Fibroblast of lung (primary cell): ENCODE measurements around the gene FHL5.
"Not testable (repeated sequence)": the region's sequence is repeated elsewhere in the genome, so short reads cannot be mapped to it uniquely, and the experiment has no call there.

Experiments
- EZH2 ChIP-seq: IDR thresholded peaks from 2 replicates; pipeline ENCODE4 v1.5.1; 2012; ENCODE audit warnings: low read length, control low read depth, mild to moderate bottlenecking; ENCODE audit errors: missing control alignments
- TF ChIP-seq, protein P1 (sequence below), 2 donors: IDR thresholded peaks in 1 of 2; conservative IDR thresholded peaks in 1 of 2; 1 replicate in 1 of 2; 2 replicates in 1 of 2; pipeline ENCODE4 v1.5.1; 2011 to 2012; ENCODE audit warnings: low read length in 2 of 2, control low read depth in 1 of 2, inconsistent platforms in 1 of 2, low read depth in 1 of 2, mild to moderate bottlenecking in 1 of 2

DNA sequence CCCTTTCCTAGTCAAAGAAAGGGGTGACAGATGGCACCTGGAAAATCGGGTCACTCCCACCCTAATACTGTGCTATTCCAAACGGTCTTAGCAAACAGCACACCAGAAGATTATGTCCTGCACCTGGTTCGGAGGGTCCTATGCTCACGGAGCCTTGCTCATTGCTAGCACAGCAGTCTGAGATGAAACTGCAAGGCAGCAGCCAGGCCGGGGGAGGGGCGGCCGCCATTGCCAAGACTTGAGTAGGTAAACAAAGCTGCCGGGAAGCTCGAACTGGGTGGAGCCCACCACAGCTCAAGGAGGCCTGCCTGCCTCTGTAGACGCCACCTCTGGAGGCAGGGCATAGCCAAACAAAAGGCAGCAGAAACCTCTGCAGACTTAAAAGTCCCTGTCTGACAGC is 75.1 kb downstream of the FHL5 start:
- TF ChIP-seq, protein P1, sequence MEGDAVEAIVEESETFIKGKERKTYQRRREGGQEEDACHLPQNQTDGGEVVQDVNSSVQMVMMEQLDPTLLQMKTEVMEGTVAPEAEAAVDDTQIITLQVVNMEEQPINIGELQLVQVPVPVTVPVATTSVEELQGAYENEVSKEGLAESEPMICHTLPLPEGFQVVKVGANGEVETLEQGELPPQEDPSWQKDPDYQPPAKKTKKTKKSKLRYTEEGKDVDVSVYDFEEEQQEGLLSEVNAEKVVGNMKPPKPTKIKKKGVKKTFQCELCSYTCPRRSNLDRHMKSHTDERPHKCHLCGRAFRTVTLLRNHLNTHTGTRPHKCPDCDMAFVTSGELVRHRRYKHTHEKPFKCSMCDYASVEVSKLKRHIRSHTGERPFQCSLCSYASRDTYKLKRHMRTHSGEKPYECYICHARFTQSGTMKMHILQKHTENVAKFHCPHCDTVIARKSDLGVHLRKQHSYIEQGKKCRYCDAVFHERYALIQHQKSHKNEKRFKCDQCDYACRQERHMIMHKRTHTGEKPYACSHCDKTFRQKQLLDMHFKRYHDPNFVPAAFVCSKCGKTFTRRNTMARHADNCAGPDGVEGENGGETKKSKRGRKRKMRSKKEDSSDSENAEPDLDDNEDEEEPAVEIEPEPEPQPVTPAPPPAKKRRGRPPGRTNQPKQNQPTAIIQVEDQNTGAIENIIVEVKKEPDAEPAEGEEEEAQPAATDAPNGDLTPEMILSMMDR (conservative IDR thresholded peaks at IDR 0.05 in 1 of 2, IDR thresholded peaks at IDR 0.05 in 1 of 2; ENCODE audit: low read depth in 1 of 2, low read length in 2 of 2) = not testable (repeated sequence)
- not testable (repeated sequence) for TF ChIP-seq EZH2
